Pancreas (tissue), 10 donors: ENCODE results near the gene TENT5C. TPM values are rescaled to one million over a fixed set of nuclear protein-coding genes. Genes with fewer than 3 reads are reported as not detected.

Experiments
- ATAC-seq, 4 donors: fragments of 200-7000 bp; cut with Tn5 transposase; one replicate each; pipeline versions ENCODE4 v1.8.0 to v1.9.1; 2020; ENCODE audit warnings: mild to moderate bottlenecking in 4 of 4, moderate library complexity in 4 of 4
- DNase-seq, 6 donors: peaks; one replicate each; pipeline ENCODE4 v3.0.0-alpha.2; 2020
- FAIRE-seq: peaks from 2 replicates; lab custom pipeline; 2012; peaks lifted over from hg19 to GRCh38; lab: Jason Lieb, UNC
- H3K27ac ChIP-seq, 4 donors: fragments of 200-600 bp; sonication (generic); 1 replicate in 3 of 4; 2 replicates in 1 of 4; pipeline versions ENCODE4 v1.5.0 to v1.8.0; 2020
- H3K27me3 ChIP-seq, 4 donors: fragments of 200-600 bp; one replicate each; pipeline ENCODE4 v1.8.0; 2021
- H3K36me3 ChIP-seq, 3 donors: fragments of 200-600 bp; sonication (generic) in 1 of 3; one replicate each; pipeline versions ENCODE4 v1.5.0 to v1.8.0; 2020 to 2021
- H3K4me1 ChIP-seq, 3 donors: fragments of 200-600 bp; one replicate each; pipeline ENCODE4 v1.8.0; 2021
- H3K4me3 ChIP-seq, 4 donors: fragments of 200-600 bp; sonication (generic) in 2 of 4; one replicate each; pipeline versions ENCODE4 v1.5.0 to v1.8.0; 2020 to 2021
- H3K9me3 ChIP-seq, 4 donors: fragments of 200-600 bp; one replicate each; pipeline ENCODE4 v1.8.0; 2021
- CTCF ChIP-seq, 4 donors: fragments of 200-600 bp; sonication (generic) in 3 of 4; IDR thresholded peaks; one replicate each; pipeline versions ENCODE4 v1.5.0 to v1.8.0; 2021; ENCODE audit warnings: antibody characterized with exemption in 4 of 4
- WGBS, 2 donors: extraction: QIAGEN DNeasy Blood & Tissue Kit; methylation state at CpG; one replicate each; pipeline ENCODE4 v1.1.7; 2013; 5-methylcytosine and 5-hydroxymethylcytosine counted together
- intact Hi-C, 3 donors: fragments of 100-400 bp; cut with DNase I; formaldehyde crosslinking; loops; one replicate each; pipeline versions ENCODE4 v1.11.1 to v1.14.2; 2022
- polyA plus RNA-seq, 2 donors: library from polyadenylated mRNA; stranded (reverse); fragments of 200-250 nt; gene quantifications; one replicate each; pipeline ENCODE4 v1.2.3, GENCODE V29; 2013
- total RNA-seq, 6 donors: library from RNA; stranded (reverse); fragmentation: NEBNext Ultra II Directional in 4 of 6; extraction: Animal tissue kit (Norgen Biotek cat#: 25700) in 4 of 6; gene quantifications; one replicate each; pipeline versions ENCODE4 v1.2.1 to v1.2.4, GENCODE V29; 2021 to 2023
- donor health status: healthy with polysubstance abuse.
- donor health status: DM: no; HTN: no; CAD: no; lungs with moderate emphysema.
- donor health status: DM: no; HTN: no; CAD: no.
- donor health status: control.
- donor health status: control.
- donor health status: Bipolar disorder and iron deficiency.
- donor health status: DM: yes; HTN: yes; CAD: no.
- donor health status: DM: no; HTN: no; CAD: no.
- donor health status: DM: no; HTN: no; CAD: no.
- donor health status: DM: yes; HTN: yes; CAD: no.

The TENT5C gene
- total and polyA plus RNA-seq, 8 donors: 6.7 to 68.1 (median 31.5) TPM

DNA sequence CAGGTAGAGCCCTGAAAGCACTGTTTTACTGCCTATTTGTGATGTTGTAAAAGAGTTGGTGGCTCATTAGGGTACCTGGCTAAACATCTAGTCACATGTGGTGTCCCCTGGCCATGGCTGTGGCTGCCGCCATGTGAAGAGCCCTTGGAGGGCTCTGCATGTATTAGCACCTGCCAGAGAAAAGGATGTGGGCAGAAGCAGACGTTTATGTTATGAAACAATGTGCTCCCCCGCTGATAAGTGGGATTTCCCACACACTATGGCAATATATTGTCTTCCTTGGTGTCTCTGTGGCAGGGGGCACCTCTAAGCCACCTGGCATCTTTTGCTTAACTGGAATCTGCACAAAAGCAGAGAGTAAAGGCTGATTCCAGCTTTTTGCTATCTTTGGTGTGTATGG lies 9.6 kb downstream of the TENT5C start:
- Histone ChIP-seq H3K27ac (peak overlapping the region in 2 of 4 donors; percentile 51 to 91), H3K4me3 (no peak overlapping the region), H3K36me3 (no peaks in the 10 kb centered on the region), H3K9me3 (no peaks in the 10 kb centered on the region), H3K4me1 (peaks cover 27 to 85% (median 62%) of the 10 kb centered on the region in 3 donors), H3K27me3 (no peaks in the 10 kb centered on the region)
- ATAC-seq: no peak
- WGBS, 2 donors: 33 to 51% methylated on average over 3 of the region's 3 CpGs
- DNase-seq: peak in 1 of 6 donors; percentile 2
- no peak for TF ChIP-seq CTCF (IDR thresholded peaks at IDR 0.05)
- intact Hi-C loops: loop anchor here in 1 of 3 donors (10.0 kb wide), 1 partner anchor 139 kb away; no protein-coding TSS in a partner anchor
- no peak for FAIRE-seq

GRCh38 chr1:117616356-117616755 lies 10.5 kb downstream of the TENT5C start:
- Histone ChIP-seq H3K27ac (peak overlapping the region in 2 of 4 donors; percentile 51 to 91), H3K9me3 (no peaks in the 10 kb centered on the region), H3K27me3 (no peaks in the 10 kb centered on the region), H3K4me1 (peaks cover 32 to 88% (median 68%) of the 10 kb centered on the region in 3 donors), H3K36me3 (no peaks in the 10 kb centered on the region), H3K4me3 (peak overlapping the region in 1 of 4 donors; percentile 4)
- WGBS, 2 donors: 27 to 28% methylated on average over 3 of the region's 3 CpGs
- intact Hi-C loops: loop anchor here in 1 of 3 donors (10.0 kb wide), 1 partner anchor 138 kb away; no protein-coding TSS in a partner anchor
- ATAC-seq: peak; percentile 16 to 56 (median 32)
- peak; percentile 86 to 98 (median 92) for DNase-seq
- TF ChIP-seq CTCF (IDR thresholded peaks at IDR 0.05): no peak
- no peak for FAIRE-seq

GRCh38 chr1:117616967-117617366 lies 11.1 kb downstream of the TENT5C start:
- Histone ChIP-seq H3K36me3 (no peaks in the 10 kb centered on the region), H3K4me3 (peak overlapping the region in 1 of 4 donors; percentile 4), H3K27me3 (no peaks in the 10 kb centered on the region), H3K9me3 (no peaks in the 10 kb centered on the region), H3K4me1 (peaks cover 32 to 83% (median 69%) of the 10 kb centered on the region in 3 donors), H3K27ac (peak overlapping the region in 2 of 4 donors; percentile 51 to 91)
- whole genome bisulfite sequencing, 2 donors: 42 to 50% methylated on average over 6 of the region's 6 CpGs
- TF ChIP-seq CTCF (IDR thresholded peaks at IDR 0.05): no peak
- intact Hi-C loops: loop anchor here in 1 of 3 donors (10.0 kb wide), 1 partner anchor 138 kb away; no protein-coding TSS in a partner anchor
- FAIRE-seq: no peak
- peak in 1 of 4 donors; percentile 1 for ATAC-seq
- no peak for DNase-seq

GRCh38 chr1:117618450-117619122 lies 12.7 kb downstream of the TENT5C start:
- peak overlapping the region in 1 of 4 donors; percentile 10 for H3K27ac ChIP-seq
- peaks cover 0 to 5% (median 0%) of the 10 kb centered on the region in 3 donors for H3K36me3 ChIP-seq
- no peak overlapping the region for H3K4me3 ChIP-seq
- FAIRE-seq (no peak), DNase-seq (no peak), ATAC-seq (no peak)
- no peak for TF ChIP-seq CTCF (IDR thresholded peaks at IDR 0.05)
- intact Hi-C loops: loop anchor here in 1 of 3 donors (10.0 kb wide), 1 partner anchor 136 kb away; no protein-coding TSS in a partner anchor
- no peaks in the 10 kb centered on the region for H3K9me3 ChIP-seq
- WGBS, 2 donors: 25 to 37% methylated on average over 2 of the region's 2 CpGs
- H3K27me3 ChIP-seq: no peaks in the 10 kb centered on the region
- H3K4me1 ChIP-seq: peaks cover 32 to 75% (median 57%) of the 10 kb centered on the region in 3 donors
